Hematopoietic multipotent progenitor cell treated with erythropoietin and hydrocortisone succinate and interleukin-3 and kit ligand, for 8 days (in vitro differentiated cells): ENCODE results near the gene LRRIQ4.

Source experiments
- DNase-seq: peaks from one replicate; pipeline ENCODE4 v3.0.0-alpha.2; 2015

Gene LRRIQ4

DNA sequence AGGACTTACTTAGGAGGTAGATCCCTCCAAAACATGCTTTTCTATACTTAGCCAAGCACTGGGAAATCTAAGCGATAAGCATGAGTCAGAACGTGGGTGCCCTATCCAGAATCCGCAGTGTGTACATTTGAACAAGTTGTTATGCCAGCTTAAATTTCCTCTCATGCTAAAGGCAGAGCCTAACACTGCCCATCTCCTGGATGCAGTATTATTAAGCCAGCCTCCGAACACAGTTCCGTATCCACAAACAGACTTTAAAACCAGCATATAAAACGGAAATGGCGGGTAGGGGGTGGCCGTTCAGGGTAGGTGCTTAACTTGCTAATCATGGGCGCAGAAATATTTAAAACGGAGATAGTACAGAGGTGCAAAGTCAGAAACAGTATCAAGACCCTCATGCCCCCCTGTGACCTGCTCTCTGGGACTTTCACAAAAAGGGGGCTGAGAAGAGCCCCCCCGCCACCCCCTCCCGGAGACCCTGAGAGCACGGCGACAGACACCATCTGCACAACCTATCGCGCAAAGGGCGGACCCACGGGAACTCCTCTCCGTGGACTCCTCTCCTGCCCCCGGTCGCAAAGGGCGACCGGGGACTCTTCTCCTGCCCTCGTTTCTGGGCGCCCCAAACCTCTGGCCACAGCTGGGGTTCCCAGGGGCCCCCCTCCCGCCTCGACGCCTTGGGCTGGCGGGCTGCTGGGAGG lies 889 bp upstream of the LRRIQ4 start:
- peak; percentile 79 for DNase-seq

DNA sequence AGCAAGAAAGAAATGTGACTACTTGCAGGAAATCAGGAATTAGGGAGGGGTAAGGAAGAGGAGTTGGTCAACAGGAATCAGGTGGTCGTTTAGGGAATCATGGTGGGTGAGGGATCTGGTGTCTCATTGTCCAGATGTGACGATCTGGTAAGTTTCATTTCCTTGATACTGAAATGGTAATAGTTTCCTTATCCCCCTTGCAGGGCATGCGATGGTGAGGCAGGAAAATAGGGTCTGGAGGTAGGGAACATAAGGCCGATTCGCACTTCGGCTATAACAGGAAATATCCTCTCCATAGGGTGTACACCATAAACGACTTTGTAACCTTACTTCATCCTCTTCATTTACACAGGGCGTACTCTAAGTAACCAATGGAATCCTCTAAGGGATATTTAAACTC lies 608 bp downstream of the LRRIQ4 start:
- no peak for DNase-seq

DNA sequence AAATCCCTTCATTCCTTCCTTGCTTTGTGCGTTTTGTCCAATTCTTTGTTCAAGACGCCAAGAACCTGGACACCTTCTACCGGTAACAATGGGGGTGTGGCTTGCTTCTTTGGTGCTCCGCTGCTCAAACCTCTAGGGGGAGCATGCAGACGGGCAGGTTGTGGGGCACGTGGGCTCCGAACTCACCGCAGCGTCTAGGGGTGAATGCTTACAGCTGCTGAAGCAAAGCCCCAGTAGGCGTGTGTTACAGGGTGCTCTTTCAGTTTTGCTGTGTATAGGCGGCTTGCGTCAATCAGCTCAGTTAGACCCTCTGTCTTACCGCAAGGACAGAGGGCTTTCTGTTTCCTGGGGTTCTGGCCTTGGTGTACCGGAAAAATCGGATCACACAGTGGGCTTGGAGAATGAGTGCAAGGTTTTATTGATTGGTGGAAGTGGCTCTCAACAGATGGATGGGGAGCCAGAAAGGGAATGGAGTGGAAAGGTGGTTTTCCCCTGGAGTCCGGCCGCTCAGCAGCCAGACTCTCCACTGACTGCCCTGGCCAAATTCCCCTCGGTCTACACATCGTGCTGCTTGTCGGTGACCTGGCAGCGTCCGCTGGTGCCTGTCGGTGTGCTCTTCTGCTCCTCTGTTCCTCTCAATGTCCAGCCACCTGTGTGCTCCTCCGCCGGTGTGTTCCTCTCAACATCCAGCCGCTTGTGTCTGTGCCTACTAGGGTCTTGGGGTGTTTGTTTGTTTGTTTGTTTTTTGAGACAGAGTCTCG lies 1.3 kb downstream of the LRRIQ4 start:
- peak; percentile 85 for DNase-seq

DNA sequence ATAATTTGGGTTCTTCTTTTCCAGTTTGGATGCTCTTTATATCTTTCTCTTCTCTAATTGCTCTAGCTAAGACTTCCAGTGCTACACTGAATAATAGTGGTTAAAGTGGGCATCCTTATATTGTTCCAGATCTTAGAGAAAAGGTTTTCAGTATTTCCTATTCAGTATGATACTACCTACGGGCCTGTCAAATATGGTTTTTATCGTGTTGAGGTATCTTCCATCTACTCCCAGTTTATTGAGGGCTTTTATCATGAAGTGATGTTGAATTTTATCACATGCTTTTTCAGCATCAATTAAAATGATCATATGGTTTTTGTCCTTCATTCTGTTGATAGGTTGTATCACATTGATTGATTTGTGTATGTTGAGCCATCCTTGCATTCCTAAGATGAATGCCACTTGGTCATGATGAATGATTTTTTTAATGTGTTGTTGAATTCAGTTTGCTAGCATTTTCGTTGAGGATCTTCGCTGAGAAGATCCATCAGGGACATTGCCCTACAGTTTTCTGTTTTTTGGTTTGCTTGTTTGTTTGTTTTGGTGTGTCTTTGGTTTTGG lies 3.0 kb downstream of the LRRIQ4 start:
- DNase-seq = no peak

DNA sequence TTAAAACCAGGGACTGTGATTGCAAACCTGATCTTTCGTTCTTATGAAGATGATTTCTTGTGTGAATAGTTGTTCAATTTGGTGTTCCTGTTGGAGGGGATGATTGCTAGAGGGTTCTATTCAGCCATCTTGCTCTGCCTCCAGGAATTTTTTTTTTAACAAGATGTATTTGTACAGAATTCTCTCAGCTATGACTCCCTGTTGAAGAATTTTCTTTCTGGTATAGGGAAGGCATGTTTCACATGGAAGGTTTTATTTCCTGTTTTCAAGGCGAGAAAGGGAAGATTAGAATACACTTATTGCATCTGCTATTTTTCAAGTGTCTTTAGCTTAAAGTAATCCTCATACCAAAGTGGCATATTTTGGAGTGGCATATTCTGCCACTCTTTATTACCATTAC lies 5.6 kb downstream of the LRRIQ4 start:
- no peak for DNase-seq

DNA sequence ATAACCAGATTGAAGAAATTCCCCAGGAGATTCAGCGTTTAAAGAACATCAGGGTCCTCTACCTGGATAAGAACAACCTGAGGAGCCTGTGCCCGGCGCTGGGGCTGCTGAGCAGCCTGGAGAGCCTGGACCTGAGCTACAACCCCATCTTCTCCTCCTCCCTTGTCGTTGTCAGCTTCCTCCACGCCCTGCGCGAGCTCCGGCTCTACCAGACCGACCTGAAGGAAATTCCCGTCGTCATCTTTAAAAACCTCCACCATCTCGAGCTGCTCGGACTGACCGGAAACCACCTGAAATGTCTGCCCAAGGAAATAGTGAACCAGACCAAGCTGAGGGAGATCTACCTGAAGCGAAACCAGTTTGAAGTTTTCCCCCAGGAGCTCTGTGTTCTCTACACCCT lies 9.4 kb downstream of the LRRIQ4 start:
- no peak for DNase-seq

DNA sequence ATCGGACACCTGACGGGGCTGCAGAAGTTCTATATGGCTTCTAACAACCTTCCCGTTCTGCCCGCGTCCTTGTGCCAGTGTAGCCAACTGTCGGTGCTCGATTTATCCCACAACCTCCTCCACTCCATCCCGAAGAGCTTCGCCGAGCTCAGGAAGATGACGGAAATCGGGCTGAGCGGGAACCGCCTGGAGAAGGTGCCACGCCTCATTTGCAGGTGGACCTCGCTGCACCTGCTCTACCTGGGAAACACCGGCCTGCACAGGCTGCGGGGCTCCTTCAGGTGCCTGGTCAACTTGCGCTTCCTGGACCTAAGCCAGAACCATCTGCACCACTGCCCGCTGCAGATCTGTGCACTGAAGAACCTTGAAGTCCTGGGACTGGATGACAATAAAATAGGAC lies 9.9 kb downstream of the LRRIQ4 start:
- DNase-seq = no peak

DNA sequence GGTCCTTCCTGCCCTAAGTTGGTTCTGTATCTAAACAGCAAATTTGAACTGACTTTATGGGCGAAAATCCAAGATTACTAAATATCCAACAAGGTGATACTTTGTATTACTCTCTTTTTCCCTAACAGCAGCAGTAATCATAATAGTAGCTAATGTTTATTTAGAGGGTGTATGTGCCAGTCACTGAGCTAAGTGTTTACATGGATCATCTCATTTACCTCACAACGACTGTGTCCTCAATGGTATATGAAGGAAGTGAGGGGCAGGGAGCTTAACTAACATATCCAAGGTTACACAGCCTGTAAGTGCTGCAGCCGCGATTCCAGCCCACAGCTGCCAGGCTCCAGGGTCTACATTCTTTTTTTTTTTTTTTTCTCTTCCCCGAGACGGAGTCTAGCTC lies 10.3 kb downstream of the LRRIQ4 start:
- no peak for DNase-seq

DNA sequence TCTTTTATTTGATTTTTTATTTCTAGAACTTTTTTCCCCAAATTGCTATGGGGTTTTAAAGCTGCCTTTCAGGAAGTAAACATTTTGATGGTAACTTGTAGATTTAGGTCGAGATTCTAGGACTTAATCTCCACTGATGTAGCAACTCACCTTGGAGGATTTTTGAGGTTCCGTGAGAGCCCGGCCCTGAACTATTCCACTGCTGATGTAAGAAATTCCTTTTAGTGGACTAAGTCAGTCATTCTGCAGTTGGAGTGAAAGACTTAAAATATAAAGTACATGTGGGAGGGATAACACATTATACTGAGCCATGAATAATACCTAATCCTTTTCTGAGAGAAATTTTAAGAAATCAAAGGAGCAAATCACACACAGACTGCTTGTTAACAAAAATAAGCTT lies 12.6 kb downstream of the LRRIQ4 start:
- DNase-seq = no peak

DNA sequence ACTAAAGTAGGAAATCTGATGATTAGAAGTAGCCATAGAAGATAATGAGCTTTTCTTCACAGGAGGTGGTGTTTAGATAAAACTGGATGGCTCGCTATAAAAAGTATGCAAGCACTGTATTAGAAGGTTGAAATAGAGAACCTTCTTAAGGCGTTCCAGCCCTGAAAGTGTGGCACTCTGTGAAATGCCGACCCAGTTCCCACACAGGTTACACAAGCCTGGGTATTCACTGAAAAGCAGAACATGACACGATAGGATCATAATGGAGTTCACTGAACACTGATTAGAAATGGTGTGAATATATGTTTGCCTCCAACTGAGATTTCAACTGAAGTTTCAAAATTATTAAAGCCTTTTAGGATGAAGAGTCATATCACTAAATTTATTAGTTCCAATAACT lies 15.0 kb downstream of the LRRIQ4 start:
- no peak for DNase-seq

DNA sequence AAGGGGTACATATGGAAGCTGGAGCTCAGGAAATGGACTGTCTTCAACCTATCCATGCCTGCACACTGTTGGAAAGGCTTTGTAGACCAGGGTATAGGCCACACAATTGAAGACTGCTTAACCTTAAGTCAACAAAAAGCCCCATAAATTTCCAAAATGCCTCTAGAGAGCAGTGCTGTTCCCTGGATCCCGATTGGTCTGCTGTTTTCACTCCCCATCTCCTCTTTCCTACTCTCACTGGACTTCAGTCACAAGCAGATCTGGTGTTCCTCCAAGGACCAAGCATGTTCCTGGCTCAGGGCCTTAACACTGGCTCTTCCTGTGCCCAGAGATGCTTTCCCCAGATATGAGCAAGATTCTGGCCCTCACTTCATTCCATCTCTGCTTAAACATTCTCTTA lies 22.9 kb downstream of the LRRIQ4 start:
- DNase-seq = no peak

DNA sequence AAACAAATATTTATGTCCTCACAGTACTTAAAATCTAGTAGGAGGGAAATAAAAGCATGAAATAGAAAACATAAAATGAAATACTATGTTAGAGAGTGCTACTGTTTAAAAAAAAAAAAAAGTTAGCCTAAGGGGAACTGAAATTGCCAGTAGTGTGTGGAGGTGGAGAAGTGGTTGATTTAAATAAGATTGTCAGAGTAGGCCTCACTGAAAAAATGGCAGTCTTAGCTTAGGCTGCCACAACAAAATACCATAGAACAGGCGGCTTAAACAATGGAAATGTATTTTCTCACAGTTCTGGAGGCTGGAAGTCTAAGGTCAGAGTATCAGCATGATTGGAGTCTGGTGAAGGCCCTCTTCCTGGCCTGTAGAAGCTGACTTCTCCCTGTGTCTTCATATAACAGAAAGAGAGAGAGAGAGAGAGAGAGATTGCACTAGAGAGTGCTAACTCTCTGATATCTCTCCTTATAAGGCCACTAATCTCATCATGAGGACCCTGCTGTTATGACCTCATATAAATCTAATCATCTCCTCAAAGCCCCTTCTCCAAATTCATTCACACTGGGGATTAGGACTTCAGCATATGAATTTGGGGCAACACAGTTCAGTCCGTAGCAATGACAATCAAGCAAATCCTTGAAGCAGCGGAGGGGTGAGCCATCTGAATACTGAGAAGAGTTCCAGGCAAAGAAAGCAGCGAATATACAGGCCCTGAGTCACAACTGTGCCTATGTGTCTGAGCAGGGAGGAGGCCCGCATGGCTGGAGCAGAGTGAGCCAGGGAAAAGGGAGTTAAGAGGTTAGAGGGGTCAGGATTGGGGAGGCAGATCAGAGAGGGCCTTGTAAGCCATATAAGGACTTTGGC lies 23.6 kb downstream of the LRRIQ4 start:
- DNase-seq = no peak

DNA sequence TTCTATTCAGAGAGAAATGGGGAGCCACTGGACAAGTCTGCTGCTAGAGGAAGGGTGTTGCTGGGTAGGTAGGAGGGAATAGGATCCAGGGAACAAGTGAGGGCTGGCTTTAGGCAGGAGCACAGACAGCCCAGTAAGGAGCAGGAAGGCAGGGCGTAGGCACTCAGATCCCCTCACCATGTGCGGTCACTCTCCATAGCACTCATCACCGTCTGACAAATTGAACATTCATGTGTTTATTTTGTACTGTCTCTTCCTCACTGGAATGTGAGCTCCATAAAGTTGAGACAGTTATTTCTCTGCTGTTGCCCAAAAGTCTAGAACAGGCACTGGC lies 24.2 kb downstream of the LRRIQ4 start:
- no peak for DNase-seq

DNA sequence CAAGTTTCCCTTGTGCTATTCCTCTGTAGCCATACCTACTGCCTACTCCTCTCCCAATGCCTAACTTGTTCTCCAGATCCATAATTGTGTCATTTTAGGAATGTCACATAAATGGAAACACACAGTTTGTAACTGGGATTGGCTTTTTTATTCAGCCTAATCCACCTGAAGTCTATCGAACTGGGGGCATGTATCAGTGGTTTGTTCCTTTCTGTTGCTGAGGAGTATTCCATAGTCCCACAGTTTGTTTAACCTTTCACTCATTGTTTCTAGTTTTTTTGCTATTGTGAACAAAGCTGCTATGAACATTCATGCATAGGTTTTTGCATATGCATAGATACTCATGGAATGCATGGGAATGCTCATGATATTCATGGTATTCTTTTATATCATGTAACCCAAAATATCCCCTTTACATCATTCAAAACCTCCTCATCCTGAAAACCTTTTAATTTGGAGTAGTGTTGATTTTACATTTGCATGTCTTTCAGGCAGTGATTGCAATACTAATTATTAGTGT lies 25.9 kb downstream of the LRRIQ4 start:
- DNase-seq = no peak

DNA sequence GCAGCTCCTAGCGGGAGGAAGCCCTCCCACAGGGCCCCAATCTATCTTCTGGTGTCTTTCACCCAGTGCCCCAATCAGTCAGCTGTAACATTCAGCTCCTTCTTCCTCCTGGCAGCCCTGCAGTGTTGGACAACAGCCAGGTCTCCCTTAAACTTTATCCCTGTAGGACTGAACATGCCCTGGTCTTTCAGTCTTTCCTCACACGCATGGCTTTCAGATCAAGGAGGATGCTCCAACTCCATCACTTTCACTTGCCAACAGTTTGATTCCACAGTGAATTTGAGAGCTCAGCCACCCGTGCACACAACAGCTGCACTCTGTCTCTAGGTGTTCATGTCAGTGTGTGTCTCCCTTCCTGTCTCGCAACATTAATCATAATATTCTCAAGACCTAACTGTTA lies 28.5 kb downstream of the LRRIQ4 start:
- no peak for DNase-seq

DNA sequence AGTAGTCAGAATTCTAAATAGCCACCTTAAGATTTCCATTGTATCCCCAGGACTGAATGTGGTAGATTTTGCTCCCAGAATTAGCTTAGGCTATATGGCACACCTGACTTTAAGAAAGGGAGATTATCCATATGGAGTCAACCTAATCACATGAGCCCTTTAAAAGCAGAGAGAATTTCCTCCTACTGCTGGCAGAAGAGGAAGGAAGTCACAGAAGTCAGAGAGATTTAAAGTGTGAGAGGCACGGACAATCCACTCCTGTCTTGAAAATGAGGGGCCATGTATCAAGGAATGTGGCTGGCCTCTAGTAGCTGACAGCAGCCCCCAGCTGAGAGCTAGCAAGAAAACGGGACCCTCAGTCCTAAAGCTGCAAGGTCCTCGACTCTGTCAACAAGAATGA lies 30.3 kb downstream of the LRRIQ4 start:
- no peak for DNase-seq

DNA sequence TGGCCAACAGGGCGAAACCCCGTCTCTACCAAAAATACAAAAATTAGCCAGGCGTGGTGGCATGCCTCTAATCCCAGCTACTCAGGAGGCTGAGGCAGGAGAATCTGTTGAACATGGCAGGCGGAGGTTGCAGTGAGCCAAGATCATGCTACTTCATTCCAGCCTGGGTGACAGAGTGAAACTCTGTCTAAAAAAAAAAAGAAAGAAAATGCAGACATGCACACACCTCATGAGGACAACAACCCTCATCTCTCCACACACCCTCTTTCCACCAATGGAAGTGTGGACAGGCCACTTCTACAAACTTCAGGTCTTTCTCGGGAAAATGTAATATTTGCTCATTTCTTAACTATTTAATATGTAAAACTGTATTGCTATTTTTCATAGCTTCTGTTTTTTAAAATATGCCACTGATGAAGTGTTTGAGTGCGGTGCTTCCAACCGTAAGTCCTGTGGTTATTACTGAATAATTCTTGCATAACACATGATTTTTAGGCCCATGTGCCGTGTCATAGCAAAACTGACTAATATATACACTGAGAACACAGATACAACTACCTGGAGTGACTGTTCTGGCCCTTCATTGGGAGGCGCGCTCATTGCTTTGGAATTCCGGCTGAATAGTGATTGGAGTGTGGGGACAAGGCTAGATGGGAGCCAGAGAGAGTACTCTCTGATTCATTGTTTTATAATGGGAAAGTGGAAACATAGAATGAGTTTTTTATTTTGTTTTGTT lies 34.0 kb downstream of the LRRIQ4 start:
- DNase-seq = no peak

DNA sequence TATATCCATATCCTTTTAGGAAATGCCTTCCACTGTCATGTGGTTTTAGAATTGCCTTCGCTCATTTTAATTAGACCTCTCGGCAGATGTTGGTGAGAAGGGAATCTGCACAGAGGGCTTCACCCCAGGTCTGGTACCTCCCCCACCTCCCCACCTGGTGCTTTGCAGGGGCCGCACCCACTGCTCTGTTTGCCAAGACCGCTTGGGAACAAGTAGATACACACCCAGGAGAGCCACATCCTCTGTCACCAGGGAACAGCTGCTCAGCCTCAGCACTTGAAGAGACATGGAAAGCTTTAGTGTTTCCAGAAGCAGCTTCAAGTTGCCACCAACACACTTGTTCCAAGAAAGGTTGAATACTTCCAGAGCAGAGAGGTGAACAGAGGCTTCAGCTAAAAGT lies 35.2 kb downstream of the LRRIQ4 start:
- no peak for DNase-seq

DNA sequence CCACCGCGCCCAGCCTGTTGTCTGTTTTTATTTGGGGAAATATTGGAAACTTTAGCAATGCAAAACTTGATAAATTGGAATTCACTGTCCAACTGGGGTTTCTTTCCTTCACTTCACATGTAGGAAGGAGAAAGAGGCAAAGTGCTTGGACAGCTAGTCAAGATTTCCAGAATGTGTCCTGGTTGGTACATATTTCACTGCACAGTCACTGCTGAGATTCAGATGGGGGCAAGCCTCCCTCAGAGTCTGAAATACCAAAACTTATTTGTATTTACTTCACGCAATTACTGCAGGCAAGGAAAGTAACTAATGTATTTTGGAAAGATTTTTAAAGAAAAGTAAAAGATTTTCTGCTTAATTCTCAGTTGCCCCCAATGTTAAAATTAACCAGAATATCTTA lies 36.1 kb downstream of the LRRIQ4 start:
- no peak for DNase-seq

DNA sequence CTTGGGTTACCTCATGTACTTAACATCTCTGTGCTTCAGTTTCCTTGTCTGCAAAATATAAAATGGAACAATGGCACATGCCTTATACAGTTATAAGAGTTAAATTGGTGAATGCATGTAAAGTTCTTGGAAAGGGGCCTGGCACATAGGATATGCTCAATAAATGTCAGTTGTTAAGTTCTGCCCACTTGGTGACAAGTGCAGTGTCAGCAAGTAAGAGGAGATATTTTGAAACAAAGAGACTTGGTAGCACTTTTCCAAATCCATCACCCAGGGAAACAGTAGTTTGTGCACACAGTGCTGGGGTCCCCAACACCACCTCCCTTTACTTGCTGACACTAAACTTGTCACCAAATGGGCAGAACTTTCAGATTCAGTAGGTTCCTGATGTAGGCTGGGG lies 37.9 kb downstream of the LRRIQ4 start:
- DNase-seq = no peak

DNA sequence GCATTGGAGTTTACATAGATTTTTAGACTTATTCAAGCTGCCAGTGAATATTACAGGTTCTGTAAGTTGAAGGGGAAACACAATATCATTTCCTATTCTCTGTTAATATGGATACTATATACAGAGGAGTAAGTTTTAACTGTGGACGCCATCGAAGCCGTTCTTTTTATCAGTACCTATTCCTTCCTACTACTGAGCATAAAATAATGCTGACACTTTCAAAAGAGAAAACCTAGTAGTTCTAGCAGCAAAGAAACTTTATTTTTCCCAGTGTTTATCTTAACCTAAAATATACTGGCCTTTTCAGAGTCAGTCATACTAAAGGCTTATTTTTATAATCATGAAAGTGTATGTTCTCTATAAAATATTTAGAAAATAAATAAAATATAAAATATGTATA lies 42.8 kb downstream of the LRRIQ4 start:
- DNase-seq = no peak

DNA sequence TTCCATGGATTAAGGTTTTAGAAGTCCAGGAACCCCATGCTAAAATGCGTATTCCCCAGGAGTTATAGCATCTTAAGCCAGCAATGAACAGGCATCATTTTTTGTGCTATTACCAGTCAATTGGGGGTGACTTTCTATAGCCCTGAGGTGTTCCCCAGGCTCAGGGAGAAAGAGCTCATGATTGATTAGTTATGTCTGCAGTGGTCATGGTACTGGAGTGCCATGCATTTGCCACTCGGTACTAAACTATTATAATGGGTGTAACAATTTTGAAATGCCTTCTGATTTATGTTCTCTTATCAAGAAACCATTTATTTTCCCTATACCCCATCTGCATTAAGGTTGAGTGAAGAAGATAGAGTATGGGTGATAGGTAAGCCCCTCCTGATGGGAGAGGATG lies 45.1 kb downstream of the LRRIQ4 start:
- DNase-seq = no peak

DNA sequence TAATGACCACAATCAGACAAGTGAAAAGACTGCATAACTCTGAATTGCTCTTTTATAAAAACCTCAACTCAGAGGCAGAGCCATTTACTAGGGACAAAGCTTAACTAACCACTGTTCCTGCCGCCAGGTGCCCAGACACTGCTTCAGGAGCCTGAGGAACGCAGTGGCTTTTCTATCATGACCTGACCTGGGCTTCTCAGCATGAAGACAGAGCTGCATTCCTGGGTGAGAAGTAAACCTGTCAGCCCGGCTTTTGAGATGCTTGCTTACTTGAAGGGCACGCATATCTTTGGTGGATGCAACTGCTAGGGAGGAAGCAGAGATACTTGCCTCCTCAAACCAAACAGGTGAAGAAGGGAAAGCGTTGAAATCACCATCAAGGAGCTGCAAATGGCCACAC lies 49.2 kb downstream of the LRRIQ4 start:
- no peak for DNase-seq
